Progenitor cell of endocrine pancreas (in vitro differentiated cells): ENCODE data around the gene ABLIM2. TPM values are rescaled to one million over a fixed set of nuclear protein-coding genes. Genes with fewer than 3 reads are reported as not detected.

ENCODE experiments used
- DNase-seq: peaks from one replicate; pipeline ENCODE4 v3.0.0; 2021; ENCODE audit warnings: low spot score; ENCODE audit not compliant: unreplicated experiment
- H3K27ac Mint-ChIP-seq: 2 replicates; pipeline ENCODE4 v1.8.0; 2021; ENCODE audit warnings: mild to moderate bottlenecking, moderate library complexity, mixed read lengths
- H3K27me3 Mint-ChIP-seq: 2 replicates; pipeline ENCODE4 v1.8.0; 2021; ENCODE audit warnings: mixed read lengths
- H3K36me3 Mint-ChIP-seq: 2 replicates; pipeline ENCODE4 v1.8.0; 2022; ENCODE audit warnings: mixed read lengths; ENCODE audit not compliant: insufficient read depth
- H3K4me1 Mint-ChIP-seq: 2 replicates; pipeline ENCODE4 v1.8.0; 2021; ENCODE audit warnings: low read depth, mixed read lengths
- H3K4me3 Mint-ChIP-seq: 2 replicates; pipeline ENCODE4 v1.8.0; 2021; ENCODE audit warnings: low read depth, mild to moderate bottlenecking, moderate library complexity, mixed read lengths
- H3K9me3 Mint-ChIP-seq: 2 replicates; pipeline ENCODE4 v1.8.0; 2021; ENCODE audit warnings: low read depth, mixed read lengths
- total RNA-seq: library from RNA; stranded (reverse); gene quantifications from 2 replicates; pipeline ENCODE4 v1.2.1, GENCODE V29; 2021
- TF ChIP-seq, protein P1 (sequence below): fragments of 200-600 bp; sonication (generic); IDR thresholded peaks from one replicate; pipeline ENCODE4 v1.5.0; 2021; ENCODE audit warnings: antibody characterized with exemption, mild to moderate bottlenecking; ENCODE audit not compliant: unreplicated experiment

The ABLIM2 gene
- total RNA-seq, 1 donor from 2014 or later: 5.7 TPM

DNA sequence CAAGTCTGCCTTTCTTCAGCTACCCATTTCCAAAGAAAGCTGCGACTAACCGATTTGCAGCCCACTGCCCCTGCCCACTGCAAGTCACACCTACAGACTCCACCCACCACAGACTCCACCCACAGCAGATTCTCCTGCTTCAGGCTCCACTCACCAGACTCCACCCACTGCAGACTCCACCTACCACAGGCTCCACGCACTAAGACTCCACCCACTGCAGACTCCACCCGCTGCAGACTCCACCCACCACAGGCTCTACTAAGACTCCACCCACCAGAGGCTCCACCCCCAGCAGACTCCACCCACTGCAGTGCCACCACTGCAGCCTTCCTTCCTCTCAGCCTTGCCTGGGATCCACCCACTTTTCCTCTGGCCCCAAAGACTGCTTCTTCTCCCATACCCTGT is 41.3 kb downstream of the ABLIM2 start:
- H3K27me3 Mint-ChIP-seq: peaks cover 3% of the 10 kb centered on the region
- peaks cover 4% of the 10 kb centered on the region for H3K9me3 Mint-ChIP-seq
- H3K27ac Mint-ChIP-seq: no peak overlapping the region

DNA sequence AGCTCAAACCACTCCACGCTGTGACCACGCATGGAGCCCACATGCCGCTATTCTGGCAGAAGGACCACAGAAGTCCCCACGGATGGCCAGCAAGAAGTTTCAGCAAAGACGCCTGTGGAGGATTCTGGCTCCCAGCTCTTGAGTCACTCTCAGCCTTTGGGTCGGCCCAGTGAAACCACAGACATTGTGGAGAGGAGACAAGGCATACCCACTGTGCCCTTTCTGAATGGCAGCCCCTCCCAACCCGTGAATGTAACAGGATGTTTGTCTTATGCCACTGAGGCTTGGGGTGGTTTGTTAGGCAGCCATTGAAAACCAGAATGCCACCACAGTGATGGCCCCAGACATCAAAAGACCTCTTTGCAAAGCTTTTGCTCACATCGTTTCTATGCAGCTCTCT is 42.7 kb downstream of the ABLIM2 start:
- H3K27me3 Mint-ChIP-seq: peaks cover 3% of the 10 kb centered on the region
- H3K36me3 Mint-ChIP-seq: no peaks in the 10 kb centered on the region
- H3K4me1 Mint-ChIP-seq: peaks cover 10% of the 10 kb centered on the region

More for the DNA sequence above, 41.3 kb downstream of the ABLIM2 start:
- TF ChIP-seq, protein P1, sequence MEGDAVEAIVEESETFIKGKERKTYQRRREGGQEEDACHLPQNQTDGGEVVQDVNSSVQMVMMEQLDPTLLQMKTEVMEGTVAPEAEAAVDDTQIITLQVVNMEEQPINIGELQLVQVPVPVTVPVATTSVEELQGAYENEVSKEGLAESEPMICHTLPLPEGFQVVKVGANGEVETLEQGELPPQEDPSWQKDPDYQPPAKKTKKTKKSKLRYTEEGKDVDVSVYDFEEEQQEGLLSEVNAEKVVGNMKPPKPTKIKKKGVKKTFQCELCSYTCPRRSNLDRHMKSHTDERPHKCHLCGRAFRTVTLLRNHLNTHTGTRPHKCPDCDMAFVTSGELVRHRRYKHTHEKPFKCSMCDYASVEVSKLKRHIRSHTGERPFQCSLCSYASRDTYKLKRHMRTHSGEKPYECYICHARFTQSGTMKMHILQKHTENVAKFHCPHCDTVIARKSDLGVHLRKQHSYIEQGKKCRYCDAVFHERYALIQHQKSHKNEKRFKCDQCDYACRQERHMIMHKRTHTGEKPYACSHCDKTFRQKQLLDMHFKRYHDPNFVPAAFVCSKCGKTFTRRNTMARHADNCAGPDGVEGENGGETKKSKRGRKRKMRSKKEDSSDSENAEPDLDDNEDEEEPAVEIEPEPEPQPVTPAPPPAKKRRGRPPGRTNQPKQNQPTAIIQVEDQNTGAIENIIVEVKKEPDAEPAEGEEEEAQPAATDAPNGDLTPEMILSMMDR: no peak
- DNase-seq: no peak
- Mint-ChIP-seq H3K4me1 (peaks cover 10% of the 10 kb centered on the region), H3K4me3 (no peak overlapping the region), H3K36me3 (no peaks in the 10 kb centered on the region)

DNA sequence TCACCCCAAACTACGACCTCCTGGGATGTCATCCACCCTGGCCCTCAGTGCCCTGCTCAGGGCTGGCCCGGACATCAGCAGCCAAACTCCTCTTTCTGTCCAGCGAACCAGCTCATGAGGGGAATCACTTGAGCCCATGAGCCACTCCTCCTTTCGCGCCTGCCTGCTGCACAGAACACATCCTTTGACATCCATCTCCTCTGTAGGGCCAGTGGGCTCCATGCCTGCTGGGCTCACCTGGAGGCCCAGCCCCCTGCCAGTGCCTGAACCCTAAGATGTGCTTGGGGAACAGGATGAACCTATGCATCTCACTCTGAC is 43.5 kb downstream of the ABLIM2 start:
- Mint-ChIP-seq H3K27me3 (no peaks in the 10 kb centered on the region), H3K9me3 (peaks cover 4% of the 10 kb centered on the region), H3K36me3 (no peaks in the 10 kb centered on the region), H3K4me3 (no peak overlapping the region), H3K27ac (no peak overlapping the region), H3K4me1 (peaks cover 10% of the 10 kb centered on the region)
- TF ChIP-seq, protein P1: no peak
- no peak for DNase-seq

More for the DNA sequence above, 42.7 kb downstream of the ABLIM2 start:
- Mint-ChIP-seq H3K4me3 (no peak overlapping the region), H3K9me3 (peaks cover 4% of the 10 kb centered on the region), H3K27ac (no peak overlapping the region)
- TF ChIP-seq, protein P1: no peak
- no peak for DNase-seq

DNA sequence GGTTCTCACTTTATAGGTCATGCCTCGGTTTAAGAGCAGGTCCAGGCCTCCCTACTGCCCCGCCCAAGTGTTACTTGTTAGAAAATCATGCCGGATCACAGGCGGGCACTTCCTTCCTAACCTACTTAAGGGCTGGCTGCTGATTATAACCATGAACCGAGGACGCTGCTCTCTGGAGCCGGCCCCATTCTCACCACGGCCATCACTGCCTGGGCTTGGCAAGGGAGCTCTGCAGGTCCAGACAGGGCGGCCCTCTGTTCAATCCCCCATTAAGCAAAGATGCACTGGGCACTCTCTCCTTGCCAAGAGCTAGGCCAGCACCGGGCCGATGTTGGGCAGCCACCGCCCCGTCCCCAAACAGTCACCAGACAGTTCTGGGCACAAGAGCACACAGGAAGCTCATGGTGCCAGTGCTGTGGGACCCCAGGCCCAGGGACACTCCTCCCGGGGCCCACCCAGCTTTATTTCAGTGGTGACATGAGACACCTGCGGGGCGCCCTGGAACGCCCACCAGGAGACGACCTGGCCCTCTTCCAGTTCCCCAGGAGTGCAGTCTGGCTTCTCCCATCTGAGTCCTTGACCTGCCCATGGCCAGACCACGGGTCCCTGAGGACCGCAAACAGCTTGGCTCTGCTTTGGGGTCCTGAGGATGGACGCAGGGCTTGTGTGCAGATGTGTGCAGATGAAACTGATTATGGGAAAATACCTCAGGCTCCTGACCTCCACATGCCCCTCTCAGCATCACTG is 44.0 kb downstream of the ABLIM2 start:
- Mint-ChIP-seq H3K4me3 (no peak overlapping the region), H3K9me3 (peaks cover 4% of the 10 kb centered on the region), H3K4me1 (peaks cover 10% of the 10 kb centered on the region), H3K27ac (no peak overlapping the region), H3K36me3 (no peaks in the 10 kb centered on the region), H3K27me3 (no peaks in the 10 kb centered on the region)
- no peak for DNase-seq
- TF ChIP-seq, protein P1: no peak

DNA sequence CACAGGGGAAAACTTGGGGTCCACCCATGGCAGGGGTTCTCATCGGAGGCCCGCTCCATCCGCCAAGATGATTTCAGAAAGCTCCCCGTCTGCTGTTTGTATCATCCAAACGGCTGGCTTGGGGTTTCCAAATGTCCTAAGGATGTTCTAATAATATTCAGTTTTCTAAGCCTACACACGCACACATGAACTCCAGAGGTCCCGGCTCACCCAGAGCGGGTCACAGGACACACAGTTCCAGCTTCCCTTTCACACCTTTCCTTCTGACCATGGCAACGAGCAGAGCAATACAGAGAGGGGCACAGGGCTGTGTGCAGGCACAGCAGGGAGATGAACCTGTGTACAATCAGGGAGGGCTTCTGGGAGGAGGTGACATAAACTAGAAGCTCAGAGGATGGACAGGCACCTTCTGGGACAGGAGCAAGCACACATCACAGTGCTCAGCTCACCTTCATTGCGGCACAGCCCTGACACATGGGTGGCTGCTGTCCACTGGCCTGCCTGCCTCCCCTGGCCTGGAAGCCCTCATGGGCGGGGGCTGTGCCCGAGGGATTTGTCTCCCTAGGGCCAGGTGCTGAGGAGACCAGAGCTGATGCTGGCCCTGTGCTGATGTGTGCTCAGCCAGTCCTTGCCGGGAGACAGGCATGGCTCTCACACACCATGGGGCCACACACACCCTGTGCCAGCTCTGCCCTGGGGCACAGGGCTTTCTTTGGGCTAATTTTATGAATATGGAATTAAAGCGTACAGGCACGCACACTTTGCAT is 44.8 kb downstream of the ABLIM2 start:
- TF ChIP-seq, protein P1: no peak
- Mint-ChIP-seq H3K27ac (peak overlapping the region; percentile 31), H3K27me3 (no peaks in the 10 kb centered on the region), H3K36me3 (no peaks in the 10 kb centered on the region), H3K4me1 (peaks cover 10% of the 10 kb centered on the region), H3K4me3 (no peak overlapping the region), H3K9me3 (peaks cover 4% of the 10 kb centered on the region)
- DNase-seq: no peak
